AG09319 (cell line): ENCODE measurements around the gene PDE5A.

Experiments
- DNase-seq: peaks from one replicate; pipeline ENCODE4 v3.0.0-alpha.2; 2010; ENCODE audit warnings: low read depth; ENCODE audit errors: extremely low read depth
- CTCF ChIP-seq: IDR thresholded peaks from 2 replicates; pipeline ENCODE4 v1.5.1; 2011; ENCODE audit warnings: low read depth, mild to moderate bottlenecking, inconsistent platforms, low read length, moderate library complexity

The PDE5A gene

GRCh38 chr4:119550857-119551532 lies 77.6 kb downstream of the PDE5A start:
- DNase-seq: no peak
- no peak for TF ChIP-seq CTCF

GRCh38 chr4:119549639-119550038 lies 79.0 kb downstream of the PDE5A start:
- no peak for DNase-seq

GRCh38 chr4:119543779-119544178 lies 84.8 kb downstream of the PDE5A start:
- DNase-seq: no peak
- no peak for TF ChIP-seq CTCF

More at GRCh38 chr4:119549639-119550038, 79.0 kb downstream of the PDE5A start:
- no peak for TF ChIP-seq CTCF

- no peak for DNase-seq
- TF ChIP-seq CTCF: no peak
These were observed 85.4 kb downstream of the PDE5A start for GRCh38 chr4:119543187-119543586.

GRCh38 chr4:119540249-119540648 lies 88.4 kb downstream of the PDE5A start:
- DNase-seq: no peak
- no peak for TF ChIP-seq CTCF

GRCh38 chr4:119537586-119537985 lies 91.0 kb downstream of the PDE5A start:
- TF ChIP-seq CTCF: no peak
- no peak for DNase-seq

GRCh38 chr4:119536572-119537528 lies 91.8 kb downstream of the PDE5A start:
- peak; percentile 81 for DNase-seq
- TF ChIP-seq CTCF: no peak
